ENCODE data around the gene ECE1. TPM values are rescaled to one million over a fixed set of nuclear protein-coding genes. Genes with fewer than 3 reads are reported as not detected.
"Not testable (repeated sequence)": the region's sequence is repeated elsewhere in the genome, so short reads cannot be mapped to it uniquely, and the experiment has no call there.

The ECE1 gene
- polyA plus RNA-seq, 3 donors, result 43.4 to 46.6 (median 44.2) TPM

DNA sequence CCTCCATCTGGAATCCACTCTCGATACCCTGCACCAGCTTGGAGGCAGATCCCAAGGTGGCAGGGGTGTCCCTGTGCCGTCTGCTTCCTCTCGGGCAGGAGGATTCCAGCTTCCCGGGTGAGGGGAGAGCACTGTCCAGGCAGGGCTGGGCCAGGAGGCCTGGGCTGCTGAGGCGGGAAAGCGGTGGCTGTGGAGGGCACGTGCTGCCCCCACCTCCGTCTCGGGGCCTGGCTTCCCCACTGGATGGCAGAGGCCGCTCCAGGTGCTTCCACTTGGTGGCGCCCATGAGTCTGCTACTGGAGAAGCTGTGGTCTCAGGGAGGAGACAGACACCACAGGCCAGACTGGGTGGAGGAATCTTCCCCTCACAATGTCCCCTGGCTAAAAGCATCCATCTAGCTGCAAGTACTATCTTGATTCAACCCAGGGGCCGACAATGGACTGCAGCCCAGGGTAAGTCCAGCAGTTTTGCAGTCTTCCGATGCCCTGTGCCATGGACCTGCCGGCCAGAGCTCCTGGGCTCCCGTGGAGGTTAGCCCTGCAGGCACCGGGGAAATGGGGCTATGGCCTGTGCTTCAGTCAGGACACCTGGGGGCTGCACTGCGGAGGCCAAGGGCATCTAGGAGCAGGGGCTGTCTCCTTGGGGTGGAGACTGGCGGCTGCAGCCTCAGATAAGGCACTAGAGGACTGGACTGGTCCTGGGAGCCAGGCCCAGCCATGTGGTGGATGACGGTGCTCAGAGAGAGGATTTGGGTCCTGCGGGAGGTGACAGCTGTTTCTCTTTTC lies 72.3 kb downstream of the ECE1 start:
- DNase-seq (ENCODE audit: extremely low read depth in 1 of 11, low read depth in 9 of 11, low spot score in 4 of 11), result no peak

DNA sequence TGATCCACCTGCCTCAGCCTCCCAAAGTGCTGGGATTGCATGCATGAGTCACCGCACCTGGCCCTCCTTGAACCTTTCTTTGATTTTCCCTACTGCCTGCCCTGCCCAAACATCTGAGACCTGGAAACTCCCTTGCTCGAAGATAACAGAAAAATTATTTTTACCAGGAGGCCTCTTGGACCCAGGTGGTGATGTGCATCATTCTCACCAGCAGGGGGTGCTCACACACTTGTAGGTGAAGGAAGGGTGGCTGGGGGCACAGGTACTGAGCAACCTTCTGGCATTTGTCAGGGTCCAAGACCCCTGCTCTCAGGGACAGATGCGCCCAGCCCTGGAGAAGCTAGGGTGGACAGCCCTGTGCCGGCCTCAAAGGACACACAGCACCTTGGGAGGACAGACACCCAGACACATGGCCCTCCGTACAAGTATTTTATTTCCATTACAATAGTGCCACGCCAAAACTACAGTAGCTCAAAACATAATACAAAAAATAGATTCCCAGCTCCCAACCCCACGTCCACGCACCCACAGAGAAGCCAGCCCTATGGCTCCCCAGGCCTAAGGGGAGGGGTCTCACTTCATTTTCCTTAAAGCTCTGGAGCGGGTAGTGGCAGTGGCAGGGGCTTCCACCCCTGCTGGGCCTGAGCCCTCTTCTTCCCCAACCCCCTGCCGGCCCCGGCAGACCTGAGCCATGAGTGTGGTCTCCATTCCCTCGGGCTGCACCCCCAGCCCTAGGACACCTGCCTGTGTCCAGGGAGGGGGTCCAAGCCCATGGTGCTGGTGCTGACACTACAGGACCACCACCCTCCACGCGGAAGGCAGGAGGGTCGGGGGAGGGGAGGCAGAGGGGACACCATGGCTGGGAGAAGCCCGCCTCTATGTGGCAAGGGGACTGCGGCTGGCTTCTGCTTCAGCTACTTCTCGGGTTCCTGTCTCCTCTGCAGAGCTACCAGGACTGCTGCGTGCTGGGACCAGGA lies 73.1 kb downstream of the ECE1 start:
- no peak for DNase-seq (ENCODE audit: extremely low read depth in 1 of 11, low read depth in 9 of 11, low spot score in 4 of 11)

DNA sequence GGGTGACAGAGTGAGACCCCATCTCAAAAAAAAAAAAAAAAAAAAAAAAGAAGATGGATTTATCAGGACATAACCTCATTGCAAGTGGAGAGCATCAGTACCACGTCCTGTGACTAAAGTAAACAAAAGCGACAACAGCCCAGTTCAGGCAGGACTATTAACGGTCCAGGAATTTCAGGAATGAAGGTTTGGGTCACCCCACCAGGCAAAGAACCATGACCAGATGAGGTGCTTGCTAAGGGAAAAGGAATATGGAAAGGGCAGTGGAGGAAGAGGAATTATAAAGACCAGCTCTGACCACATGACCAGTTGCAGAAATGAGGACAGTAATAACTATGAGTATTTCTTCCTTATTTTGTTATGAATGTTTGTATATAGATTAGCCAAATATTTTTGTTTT lies 78.1 kb downstream of the ECE1 start:
- no peak for DNase-seq (ENCODE audit: extremely low read depth in 1 of 11, low read depth in 9 of 11, low spot score in 4 of 11)

DNA sequence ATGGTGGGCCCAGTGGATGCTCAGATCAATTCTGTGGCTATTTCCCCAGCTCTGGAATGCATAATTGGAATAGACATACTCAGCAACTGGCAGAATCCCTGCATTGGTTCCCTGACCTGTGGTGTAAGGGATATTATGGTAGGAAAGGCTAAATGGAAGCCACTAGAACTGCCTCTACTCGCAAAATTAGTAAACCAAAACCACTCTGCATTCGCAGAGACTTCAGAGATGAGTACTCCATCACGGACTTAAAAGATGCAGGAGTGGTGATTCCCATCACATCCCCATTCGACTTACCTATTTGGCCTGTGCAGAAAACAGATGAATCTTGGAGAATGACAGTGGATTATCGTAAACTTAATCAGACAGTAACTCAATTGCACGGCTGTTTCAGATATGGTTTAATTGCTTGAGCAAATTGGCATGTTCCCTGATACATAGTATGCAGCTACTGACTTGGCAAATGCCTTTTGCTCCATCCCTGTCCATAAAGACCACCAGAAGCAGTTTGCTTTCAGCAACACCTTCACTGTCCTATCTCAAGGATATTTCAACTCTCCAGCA lies 82.0 kb downstream of the ECE1 start:
- DNase-seq (ENCODE audit: extremely low read depth in 1 of 11, low read depth in 9 of 11, low spot score in 4 of 11), result not testable (repeated sequence)

DNA sequence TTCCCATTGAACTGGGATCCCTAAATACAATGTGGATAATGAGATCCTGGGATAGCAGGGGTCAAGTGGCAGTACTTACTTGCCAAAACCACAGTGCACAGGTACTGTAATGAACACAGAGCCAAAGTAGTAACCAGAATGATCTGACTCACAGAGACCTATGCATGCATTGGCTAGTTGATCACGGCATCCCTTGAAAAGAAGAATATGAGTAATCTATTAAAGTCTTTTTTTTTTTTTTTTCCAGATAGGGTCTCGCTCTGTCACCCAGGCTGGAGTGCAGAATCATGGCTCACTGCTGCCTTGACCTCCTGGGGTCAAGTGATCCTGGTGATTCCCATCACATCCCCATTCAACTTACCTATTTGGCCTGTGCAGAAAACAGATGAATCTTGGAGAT lies 84.1 kb downstream of the ECE1 start:
- no peak for DNase-seq (ENCODE audit: extremely low read depth in 1 of 11, low read depth in 9 of 11, low spot score in 4 of 11)

DNA sequence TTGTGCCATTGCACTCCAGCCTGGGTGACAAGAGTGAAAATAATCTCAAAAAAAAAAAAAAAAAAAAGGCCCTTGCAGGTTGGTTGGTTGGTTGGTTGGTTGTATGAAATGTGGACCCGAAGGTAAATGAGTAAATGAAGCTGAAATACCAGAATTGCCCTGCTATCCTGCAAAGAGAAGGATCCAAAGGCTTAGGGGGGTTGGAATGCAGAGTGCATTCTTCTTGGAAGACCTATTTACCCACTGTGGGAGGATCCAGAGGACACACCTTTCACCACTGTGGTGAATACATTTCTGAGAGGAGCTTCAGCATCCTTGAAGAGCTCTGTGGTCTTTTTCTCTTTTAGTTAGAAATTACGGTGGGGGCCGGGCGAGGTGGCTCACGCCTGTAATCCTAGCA lies 84.8 kb downstream of the ECE1 start:
- DNase-seq (ENCODE audit: extremely low read depth in 1 of 11, low read depth in 9 of 11, low spot score in 4 of 11), result no peak

DNA sequence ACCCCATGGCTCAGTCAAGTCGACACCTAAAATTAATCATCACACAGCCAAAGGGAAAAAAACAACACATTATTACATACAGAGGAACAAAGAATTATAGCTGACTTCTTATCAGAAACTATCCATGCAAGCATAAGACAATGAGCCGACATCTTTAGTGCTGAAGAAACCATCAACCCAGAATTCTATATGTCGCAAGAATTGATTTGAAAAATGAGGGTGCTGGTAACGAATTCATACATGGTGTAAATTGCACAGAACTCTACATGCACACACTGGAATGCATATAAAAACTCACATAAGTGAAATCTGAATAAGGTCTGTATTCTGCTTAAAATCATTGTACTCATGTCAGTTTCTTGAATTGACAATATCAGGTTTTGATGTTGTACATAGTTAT lies 88.6 kb downstream of the ECE1 start:
- DNase-seq (ENCODE audit: extremely low read depth in 1 of 11, low read depth in 9 of 11, low spot score in 4 of 11), result no peak

DNA sequence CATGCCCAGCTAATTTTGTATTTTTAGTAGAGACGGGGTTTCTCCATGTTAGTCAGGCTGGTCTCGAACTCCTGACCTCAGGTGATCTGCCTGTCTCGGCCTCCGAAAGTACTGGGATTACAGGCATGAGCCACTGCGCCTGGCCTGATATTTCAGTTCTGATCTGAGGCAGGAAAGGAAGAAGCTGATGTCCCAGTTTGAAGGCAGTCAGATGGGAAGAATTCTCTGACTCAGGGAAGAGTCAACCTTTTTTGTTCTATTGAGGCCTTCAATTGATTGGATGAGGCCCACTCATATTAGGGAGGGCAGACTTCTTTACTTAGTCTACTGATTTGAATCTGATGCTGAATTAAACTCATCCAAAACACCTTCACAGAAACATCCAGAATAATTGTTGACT lies 89.0 kb downstream of the ECE1 start:
- DNase-seq (ENCODE audit: extremely low read depth in 1 of 11, low read depth in 9 of 11, low spot score in 4 of 11), result not testable (repeated sequence)

DNA sequence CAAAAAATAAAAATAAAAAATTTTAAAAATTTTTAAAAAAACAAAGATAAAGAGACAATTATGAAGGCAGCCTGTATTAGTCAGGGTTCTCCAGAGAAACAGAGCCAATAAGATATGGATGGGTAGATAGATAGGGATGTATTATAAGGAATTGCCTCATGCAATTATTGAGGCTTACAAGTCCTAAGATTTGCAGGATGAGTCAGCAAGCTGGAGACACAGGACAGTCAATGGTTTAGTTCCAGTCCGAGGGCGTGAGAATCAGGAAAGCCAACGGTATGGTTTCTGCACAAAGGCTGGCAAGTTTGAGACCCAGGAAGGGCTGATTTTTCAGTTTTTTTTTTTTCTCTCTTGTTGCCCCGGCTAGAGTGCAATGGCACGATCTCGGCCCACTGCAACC lies 89.5 kb downstream of the ECE1 start:
- no peak for DNase-seq (ENCODE audit: extremely low read depth in 1 of 11, low read depth in 9 of 11, low spot score in 4 of 11)

DNA sequence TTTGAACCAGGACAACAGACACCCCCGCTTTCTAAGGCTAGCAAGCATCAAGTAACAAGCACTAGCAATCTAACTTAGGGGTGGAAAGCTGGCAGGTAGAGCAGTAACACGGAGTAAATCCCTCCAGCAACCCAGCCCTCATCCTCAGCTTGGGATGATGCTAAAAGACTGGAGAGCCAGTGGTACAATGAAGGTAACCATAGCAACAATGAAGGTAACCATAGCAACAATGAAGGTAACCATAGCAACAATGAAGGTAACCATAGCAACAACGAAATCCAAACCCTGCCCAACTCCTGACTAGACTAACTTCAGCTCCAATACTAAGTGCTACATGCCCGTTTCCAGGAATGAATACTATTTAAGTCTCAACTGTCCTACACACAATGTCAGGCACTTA lies 91.3 kb downstream of the ECE1 start:
- no peak for DNase-seq (ENCODE audit: extremely low read depth in 1 of 11, low read depth in 9 of 11, low spot score in 4 of 11)

DNA sequence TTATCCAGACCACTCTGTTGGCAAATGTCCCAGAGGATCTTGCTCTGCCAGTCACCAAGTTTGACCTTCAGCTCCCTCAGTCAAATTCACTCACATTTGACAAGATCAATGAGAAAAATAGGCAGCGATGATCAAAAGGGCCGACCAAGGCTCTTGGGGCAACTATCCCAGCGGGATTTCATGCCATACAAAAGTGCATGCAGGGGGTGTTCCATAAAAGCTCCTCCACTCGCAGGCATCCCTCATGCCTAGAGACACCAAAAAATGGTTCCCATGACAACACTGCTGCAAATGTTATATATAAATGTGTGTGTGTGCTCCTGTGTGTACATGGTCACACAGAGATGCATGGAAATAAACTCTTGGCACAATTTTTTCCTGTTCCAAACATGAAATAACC lies 97.4 kb downstream of the ECE1 start:
- no peak for DNase-seq (ENCODE audit: extremely low read depth in 1 of 11, low read depth in 9 of 11, low spot score in 4 of 11)

DNA sequence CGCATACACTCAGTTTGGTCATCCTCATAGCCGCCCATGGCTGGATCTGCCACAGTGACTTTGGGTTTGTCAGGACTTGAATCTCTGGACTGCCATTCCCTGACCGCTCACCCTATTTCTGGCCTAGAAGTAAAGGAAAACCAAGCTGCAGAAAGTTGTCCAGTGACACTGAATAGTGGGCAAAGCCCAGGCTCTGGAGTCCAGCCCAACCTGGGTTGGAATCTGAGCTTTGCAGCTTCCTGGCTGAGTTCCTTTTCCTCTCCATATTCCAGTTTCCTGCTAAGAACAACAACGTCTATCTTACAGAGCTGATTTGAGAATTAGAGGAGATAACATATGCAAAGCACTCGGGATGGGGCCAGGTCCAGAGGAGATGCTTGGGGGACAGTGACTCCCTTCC lies 98.0 kb downstream of the ECE1 start:
- no peak for DNase-seq (ENCODE audit: extremely low read depth in 1 of 11, low read depth in 9 of 11, low spot score in 4 of 11)

DNA sequence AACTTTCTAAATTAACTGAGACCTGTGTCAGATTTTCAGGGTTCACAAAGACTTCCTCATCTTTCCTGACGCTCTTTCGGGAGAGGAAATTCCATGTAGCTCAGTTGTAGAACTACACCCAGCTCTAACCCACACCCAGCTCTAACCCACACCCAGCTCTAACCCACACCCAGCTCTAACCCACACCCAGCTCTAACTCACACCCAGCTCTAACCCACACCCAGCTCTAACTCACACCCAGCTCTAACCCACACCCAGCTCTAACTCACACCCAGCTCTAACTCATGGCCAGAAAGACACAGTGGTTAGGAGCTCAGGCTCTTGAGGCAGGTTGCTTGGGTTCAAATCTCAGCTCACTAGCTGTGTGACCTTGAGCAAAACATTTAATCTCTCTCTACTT lies 99.5 kb downstream of the ECE1 start:
- not testable (repeated sequence) for DNase-seq (ENCODE audit: extremely low read depth in 1 of 11, low read depth in 9 of 11, low spot score in 4 of 11)

DNA sequence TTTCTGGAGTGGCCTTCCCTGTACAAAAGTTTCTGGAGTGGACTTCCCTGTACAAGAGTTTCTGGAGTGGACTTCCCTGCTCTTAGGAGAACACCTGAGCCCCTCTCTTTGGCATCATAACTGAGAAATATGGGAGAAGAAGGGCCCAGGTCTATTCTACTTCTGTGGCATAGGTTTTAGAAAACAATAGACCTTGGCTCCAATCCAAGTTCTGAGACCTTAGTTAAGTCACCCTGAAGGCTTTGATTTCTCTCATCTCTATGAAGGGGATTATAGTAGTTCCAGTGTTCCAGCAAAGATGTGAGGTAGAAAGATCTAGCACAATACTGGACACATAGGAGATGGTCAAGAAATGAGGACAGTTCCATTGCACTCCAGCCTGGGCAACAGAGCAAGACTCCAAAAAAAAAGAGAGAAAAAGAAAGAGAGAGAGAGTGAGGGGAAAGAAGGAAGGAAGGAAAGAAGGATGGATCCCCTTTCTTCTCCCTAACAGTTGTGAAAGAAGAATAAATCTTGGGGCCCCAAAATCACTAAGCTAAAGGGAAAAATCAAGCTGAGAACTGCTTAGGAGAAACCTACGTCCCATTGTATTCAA lies 100.3 kb downstream of the ECE1 start:
- no peak for DNase-seq (ENCODE audit: extremely low read depth in 1 of 11, low read depth in 9 of 11, low spot score in 4 of 11)

DNA sequence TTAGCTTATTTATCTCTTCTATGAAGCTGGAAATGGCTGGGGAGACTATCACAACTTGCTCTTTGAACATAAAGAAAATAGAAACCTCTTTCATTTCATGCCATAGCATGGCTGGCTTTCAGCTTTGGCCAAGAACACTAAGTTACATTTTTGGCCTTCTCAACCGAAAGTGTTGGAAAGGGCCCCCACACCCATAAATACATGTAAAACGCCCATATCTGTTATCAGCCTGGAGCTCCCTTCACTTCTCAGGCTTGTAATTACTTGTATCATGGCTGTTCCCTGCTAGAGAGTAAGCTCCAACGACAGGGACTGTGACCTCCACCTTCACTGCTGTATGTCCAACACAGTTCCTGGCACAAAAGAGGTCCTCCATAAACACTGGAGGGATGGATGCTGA lies 100.8 kb downstream of the ECE1 start:
- DNase-seq (ENCODE audit: extremely low read depth in 1 of 11, low read depth in 9 of 11, low spot score in 4 of 11), result no peak

DNA sequence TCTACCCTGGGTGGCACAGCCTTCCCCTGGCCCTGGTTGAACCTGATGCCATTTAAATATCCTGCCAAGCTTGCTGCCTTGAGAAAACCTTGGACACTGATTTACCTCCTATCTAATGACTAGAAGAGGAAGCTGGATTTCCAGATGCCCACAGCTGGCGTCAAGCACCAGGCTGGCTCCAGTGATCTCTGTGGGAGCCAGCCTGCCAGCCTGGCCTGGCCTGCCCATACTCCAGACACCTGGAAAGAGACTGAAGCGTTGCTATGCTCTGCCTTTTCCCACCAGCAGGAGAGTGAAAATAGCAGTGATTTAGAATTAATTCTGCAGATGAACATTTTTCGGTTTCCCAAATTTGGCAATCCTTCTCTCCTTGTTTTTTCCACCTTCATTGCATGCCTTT lies 102.0 kb downstream of the ECE1 start:
- DNase-seq (ENCODE audit: extremely low read depth in 1 of 11, low read depth in 9 of 11, low spot score in 4 of 11), result no peak

DNA sequence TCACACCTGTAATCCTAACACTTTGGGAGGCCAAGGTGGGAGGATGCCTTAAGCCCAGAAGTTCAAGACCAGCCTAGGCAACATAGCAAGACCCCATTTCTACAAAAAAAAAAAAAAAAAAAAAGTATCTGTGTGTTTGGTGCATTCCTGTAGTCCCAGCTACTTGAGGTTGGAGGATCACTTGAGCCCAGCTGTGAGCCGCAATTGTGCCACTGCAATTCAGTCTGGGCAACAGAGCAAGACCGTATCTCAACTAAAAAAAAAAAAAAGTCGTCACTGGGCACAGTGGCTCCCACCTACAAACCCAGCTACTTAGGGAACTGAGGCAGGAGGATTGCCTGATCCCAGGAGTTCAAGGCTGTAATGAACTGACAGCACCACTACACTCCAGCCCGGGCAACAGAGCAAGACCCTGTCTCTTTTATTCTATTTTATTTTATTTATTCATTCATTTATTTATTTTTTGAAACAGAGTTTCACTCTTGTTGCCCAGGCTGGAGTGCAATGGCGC lies 105.0 kb downstream of the ECE1 start:
- DNase-seq (ENCODE audit: extremely low read depth in 1 of 11, low read depth in 9 of 11, low spot score in 4 of 11), result no peak

DNA sequence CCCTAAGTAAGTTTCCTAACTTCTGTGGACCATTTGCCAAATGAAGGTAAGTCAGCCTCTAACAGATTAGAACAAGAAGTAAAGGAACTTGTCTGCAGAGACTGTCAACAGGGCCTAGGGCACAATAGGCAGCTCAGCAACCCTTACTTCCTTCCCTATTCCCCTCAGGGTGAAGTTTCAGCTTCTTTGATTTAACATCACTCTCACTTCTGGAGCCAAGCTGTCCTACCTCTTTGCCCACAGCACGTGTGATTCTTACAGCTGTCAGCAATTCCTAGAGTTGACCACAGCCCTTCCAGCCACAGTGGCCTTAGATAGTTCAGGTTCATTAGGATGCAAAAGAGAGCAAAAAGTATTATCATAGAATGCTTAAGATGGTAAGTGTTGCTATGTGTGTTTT lies 106.0 kb downstream of the ECE1 start:
- DNase-seq (ENCODE audit: extremely low read depth in 1 of 11, low read depth in 9 of 11, low spot score in 4 of 11), result no peak

DNA sequence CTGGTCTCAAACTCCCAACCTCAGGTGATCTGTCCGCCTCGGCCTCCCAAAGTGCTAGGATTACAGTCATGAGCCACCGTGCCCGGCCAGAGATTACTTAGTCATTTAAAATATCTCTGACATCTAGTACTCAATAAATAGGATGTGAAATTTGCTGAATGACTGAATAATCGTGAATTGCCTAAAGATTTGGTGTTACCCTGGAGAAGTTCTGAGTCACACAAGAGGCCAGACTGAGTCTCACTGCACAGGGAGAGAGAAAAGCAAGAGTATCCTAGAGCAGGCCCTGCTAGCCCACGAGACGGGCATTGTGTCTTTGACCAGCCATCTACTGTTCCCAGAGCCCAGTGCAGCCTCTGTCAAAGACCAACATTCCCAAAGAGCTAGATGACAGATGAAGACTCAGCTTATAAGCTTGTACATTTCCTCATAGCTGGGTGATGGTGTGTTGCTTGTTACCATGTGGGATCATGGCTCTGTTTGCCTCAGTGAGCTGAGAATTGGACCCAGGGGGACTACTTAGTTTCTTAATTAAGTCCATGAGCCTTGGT lies 108.0 kb downstream of the ECE1 start:
- DNase-seq (ENCODE audit: extremely low read depth in 1 of 11, low read depth in 9 of 11, low spot score in 4 of 11), result no peak
